Left colon (tissue), 2 donors: Measurements from ENCODE around the gene DMRT2. TPM values are rescaled to one million over a fixed set of nuclear protein-coding genes. Genes with fewer than 3 reads are reported as not detected.

ENCODE experiments used
- ATAC-seq: fragments of 200-7000 bp; cut with Tn5 transposase; one replicate; pipeline ENCODE4 v1.9.1; 2020; ENCODE audit warnings: mild to moderate bottlenecking, moderate library complexity
- DNase-seq, 2 donors: peaks; one replicate each; pipeline ENCODE4 v3.0.0-alpha.2; 2020
- intact Hi-C, 2 donors: fragments of 100-400 bp; cut with DNase I in 1 of 2; cut with micrococcal nuclease in 1 of 2; formaldehyde crosslinking; loops; one replicate each; pipeline versions ENCODE4 v1.11.2 to v1.14.0; 2022; cut with DNase I, micrococcal nuclease
- long read RNA-seq: library from polyadenylated mRNA; unstranded; transcript quantifications from one replicate; pipeline ENCODE4 v2.0.0, GENCODE V29; 2021
- total RNA-seq, 2 donors: library from RNA; stranded (reverse); fragmentation: NEBNext Ultra II Directional; extraction: Animal tissue kit (Norgen Biotek cat#: 25700); gene quantifications; one replicate each; pipeline ENCODE4 v1.2.1, GENCODE V29; 2021
- donor health status: DM: no; HTN: no; CAD: no.
- donor health status: DM: yes; HTN: yes; CAD: no.

DMRT2 gene
- 1 to 10 TPM; 3.6 to 8.1 TPM for total RNA-seq
- long read RNA-seq, partial matches to known transcripts = 8 of 11 reads
- long read RNA-seq, other reads (novel, unspliced or antisense) = 2 of 11 reads

- ATAC-seq (peak; percentile 91), DNase-seq (peak; percentile 93 to 96)
- intact Hi-C loops = no loop called here
These were observed at the start of gene DMRT2 for GRCh38 chr9:1050125-1050895. TSS of gene DMRT2 (plus strand) at chr9:1050357. CDS start at chr9:1051614, 1,257 bp downstream.

DNA sequence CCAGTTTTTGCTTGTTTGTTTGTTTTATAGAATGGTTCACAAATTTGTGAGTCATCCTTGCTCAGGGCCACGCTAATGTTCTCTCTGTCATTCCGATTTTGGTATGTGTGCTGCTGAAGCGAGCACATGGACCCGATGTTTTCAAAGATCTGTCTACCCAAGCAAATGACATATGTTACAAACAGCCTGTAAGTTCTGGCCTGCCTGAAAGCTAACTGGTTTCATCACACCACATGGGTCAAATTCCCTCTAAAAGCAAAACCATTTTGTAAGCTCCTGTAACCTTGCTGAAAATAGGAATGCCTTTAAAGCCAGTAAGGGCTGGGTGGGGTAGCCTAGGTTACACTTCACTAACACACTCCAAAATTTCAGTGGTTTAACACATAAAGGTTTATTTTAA lies 48.3 kb upstream of the DMRT2 start:
- no peak for DNase-seq
- intact Hi-C loops = no loop called here
- no peak for ATAC-seq

- ATAC-seq = no peak
- intact Hi-C loops = no loop called here
- no peak for DNase-seq
These were observed 47.5 kb upstream of the DMRT2 start for GRCh38 chr9:1002678-1003077.

DNA sequence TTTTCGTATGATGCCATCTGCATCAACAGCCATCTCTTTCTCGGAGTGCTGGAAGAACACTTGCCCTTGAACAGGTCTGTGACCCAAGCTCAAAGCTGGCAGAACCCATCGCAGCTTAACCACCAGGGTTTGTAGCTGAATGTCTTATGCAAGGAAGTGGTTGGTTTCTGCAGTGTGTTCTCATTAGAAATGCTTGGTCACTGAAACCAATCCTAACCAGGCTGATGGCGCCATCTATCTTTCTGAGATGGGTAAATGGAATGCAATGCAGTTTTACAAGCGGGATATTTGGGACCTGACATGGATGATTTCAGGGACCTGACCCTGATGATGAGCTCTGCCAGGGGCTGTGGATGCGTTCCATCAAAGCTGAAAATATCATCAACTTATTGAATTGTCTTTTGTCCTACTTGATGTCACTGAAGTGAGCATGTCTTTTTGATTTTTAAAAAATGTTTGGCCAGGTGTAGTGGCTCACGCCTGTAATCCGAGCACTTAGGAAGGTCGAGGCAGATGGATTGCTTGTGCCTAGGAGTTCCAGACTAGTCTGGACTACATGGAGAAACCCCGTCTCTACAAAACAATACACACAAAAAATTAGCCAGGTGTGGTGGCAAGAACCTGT lies 45.0 kb upstream of the DMRT2 start:
- peak in 1 of 2 donors; percentile 15 for DNase-seq
- intact Hi-C loops = loop anchor here in 1 of 2 donors (5.0 kb wide), 1 partner anchor 113 kb away; no protein-coding TSS in a partner anchor
- ATAC-seq = peak; percentile 73

DNA sequence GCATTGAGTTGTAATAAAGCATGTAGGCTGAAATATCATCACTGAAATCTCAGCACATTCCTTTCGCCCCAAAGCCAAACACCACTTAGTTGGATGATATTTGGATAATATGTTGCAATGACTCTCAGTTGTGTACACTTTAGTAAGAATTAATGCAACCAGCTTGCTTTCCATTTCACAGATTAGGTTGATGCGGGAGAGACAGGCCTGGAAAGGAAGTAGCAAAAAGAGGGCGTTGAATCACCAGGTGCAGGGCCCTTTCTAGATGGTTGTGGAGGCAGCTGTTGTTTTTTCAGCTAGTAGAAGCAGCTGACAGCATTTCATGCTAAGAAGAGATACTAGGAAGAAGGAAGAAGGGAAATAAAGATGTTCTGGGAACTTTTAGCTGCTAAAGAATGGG lies 42.8 kb upstream of the DMRT2 start:
- DNase-seq = no peak
- no peak for ATAC-seq
- intact Hi-C loops = loop anchor here in 1 of 2 donors (5.0 kb wide), 1 partner anchor 115 kb away; no protein-coding TSS in a partner anchor

GRCh38 chr9:1008216-1008615 lies 41.9 kb upstream of the DMRT2 start:
- DNase-seq (no peak), ATAC-seq (no peak)
- intact Hi-C loops = loop anchor here in 1 of 2 donors (5.0 kb wide), 1 partner anchor 116 kb away; no protein-coding TSS in a partner anchor

DNA sequence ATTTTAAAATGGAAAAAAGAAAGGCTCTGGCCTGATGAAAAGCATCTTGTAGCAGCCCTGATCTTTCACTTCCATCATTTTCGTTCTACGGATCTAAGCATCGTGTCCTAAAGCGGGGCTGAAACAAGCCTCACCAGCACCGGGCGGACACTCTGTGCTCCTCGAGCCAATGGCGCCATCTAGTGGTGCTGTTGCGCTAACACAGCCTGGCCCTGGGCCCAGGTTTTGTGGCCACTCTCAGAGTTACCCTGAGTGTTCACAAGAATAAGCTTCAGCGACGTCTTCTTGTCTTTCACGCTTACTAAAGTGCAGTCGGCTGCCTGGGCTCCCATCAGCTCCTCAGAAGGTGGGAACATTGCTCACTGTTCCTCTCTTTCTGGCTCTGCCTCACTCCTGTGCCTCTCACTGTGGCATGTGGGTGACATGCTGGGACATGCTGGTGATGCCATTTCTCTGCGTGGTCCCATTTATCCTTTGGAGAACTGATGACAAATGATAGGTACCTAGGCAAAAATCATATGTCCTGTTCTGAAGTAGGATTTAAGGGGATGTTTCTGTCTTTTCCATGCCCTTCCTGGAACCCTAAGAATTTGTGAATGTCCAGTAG lies 41.0 kb upstream of the DMRT2 start:
- ATAC-seq (peak; percentile 97), DNase-seq (peak; percentile 58 to 82)
- intact Hi-C loops = loop anchor here in 1 of 2 donors (5.0 kb wide), 1 partner anchor 117 kb away; no protein-coding TSS in a partner anchor

DNA sequence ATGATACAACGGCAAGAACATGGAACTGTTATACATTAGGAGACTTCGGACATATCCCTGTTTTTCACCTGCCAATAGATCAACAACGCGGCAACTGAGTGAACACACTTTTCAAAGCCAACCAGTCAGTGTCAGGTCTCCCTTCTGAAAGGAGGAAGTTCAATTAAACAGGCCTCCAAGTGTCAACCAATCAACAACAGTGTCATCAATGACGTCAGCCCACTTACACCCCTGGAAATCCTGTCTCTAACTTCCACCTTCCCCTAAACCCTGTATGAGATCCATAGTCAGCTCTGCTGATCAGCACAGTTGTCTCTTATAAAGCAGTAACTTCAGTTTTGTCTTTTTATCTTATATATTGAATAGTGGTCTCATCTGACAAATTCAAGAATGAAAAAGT lies 37.1 kb upstream of the DMRT2 start:
- intact Hi-C loops = loop anchor here in 1 of 2 donors (10.0 kb wide), 1 partner anchor 628 kb away; no protein-coding TSS in a partner anchor
- ATAC-seq = no peak

DNA sequence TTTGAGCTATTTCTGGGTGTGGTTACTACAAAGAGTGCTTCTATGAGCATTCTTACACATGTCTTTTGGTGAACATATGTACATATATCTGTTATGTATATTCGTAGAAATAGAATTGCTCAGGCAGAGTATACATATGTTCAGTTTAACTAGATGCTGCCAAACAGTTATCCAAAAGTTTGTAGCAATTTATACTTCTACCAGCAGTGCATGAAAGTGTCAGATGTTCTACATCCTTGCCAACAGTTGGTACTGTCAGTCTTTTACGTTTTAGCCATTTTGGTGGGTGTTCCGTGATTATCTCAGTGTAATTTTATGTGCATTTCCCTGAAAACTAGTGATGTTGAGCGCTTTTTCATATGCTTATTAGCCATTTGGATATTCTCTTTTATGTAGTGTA lies 35.9 kb upstream of the DMRT2 start:
- DNase-seq (no peak), ATAC-seq (no peak)
- intact Hi-C loops = loop anchor here in 1 of 2 donors (10.0 kb wide), 1 partner anchor 629 kb away; no protein-coding TSS in a partner anchor

More for the DNA sequence above, 37.1 kb upstream of the DMRT2 start:
- DNase-seq = no peak

DNA sequence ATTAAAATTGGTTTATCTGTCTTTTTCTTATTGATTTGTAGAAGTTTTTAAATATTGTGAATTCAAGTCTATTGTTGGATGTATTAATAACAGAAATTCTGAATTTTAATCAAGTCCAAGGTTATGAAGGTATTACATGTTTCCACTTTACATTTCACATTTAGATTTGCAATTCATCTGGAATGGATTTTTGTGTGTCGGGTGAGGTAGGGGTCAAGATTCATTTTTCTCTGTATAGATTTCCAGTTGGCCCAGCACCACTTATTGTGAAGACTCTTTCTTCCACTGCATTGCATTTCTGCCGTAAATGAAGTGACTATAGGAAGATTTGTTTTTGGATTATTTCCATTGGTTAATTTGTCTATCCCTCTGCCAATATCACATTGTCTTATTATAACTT lies 35.5 kb upstream of the DMRT2 start:
- DNase-seq = no peak
- intact Hi-C loops = loop anchor here in 1 of 2 donors (10.0 kb wide), 1 partner anchor 630 kb away; no protein-coding TSS in a partner anchor
- ATAC-seq = no peak

DNA sequence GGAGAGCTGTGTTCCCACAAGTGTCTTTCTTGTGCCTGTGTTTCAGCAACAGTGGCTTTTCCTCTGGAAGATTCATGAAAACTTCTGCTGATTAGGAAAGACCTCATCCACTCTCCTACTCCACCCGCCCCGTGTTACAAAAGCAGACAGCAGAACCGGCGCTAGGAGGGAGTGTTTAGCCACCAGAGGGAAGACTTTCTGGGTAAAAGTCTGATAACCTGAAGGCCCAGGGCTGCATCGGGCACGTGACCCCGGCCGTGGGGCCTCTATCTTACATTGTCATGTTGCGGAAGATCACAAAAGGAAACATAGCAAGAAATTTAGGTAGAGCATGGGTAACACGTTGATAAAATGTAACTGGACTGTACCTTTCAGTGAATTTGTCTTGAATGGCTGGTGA lies 32.0 kb upstream of the DMRT2 start:
- intact Hi-C loops = loop anchor here in 1 of 2 donors (10.0 kb wide), 1 partner anchor 633 kb away; no protein-coding TSS in a partner anchor
- DNase-seq (peak; percentile 41 to 57), ATAC-seq (peak; percentile 89)

DNA sequence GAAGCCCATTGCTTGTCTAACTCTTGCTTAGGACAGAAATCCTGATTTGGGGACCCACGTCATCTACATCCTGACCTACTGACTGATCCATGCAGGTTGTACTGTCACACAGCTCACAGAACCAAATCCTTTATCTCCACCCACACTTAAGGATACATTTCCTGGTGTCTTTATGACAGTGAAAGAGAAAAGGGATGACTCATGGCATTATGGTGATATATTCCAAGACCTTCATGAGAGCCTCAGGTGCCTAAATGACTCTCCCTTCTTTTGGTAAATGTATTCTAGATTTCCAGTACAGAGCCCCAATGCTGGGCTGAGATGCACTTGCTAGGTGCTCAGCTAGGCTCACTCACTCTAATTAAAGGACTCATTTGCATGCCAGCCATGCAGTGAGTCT lies 26.0 kb upstream of the DMRT2 start:
- DNase-seq = no peak
- ATAC-seq = peak; percentile 59
- intact Hi-C loops = no loop called here

- ATAC-seq = no peak
- intact Hi-C loops = no loop called here
- DNase-seq = no peak
These were observed 25.0 kb upstream of the DMRT2 start for GRCh38 chr9:1025131-1025530.

DNA sequence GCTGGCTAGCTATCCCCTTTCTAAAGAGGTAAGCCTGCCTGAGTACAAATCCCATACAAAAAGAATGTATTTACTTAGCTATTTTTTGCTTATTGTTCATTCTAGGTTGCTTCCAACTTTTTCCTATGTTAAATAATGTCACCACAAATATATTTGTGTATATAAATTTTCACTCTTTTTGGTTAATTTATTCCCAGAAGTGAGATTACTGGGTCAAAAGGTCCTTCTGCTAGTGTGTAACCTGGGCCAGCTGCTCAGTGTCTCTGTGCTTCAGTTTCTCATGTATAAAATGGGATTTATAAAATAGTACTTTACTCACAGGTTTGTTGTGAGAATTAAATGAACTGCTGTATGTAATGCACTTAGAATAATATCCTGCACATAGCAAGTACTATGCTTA lies 23.9 kb upstream of the DMRT2 start:
- intact Hi-C loops = no loop called here
- ATAC-seq (no peak), DNase-seq (no peak)

GRCh38 chr9:1028501-1029190 lies 21.5 kb upstream of the DMRT2 start:
- DNase-seq (no peak), ATAC-seq (no peak)
- intact Hi-C loops = no loop called here

- intact Hi-C loops = no loop called here
- DNase-seq = no peak
- no peak for ATAC-seq
These were observed 18.1 kb upstream of the DMRT2 start for GRCh38 chr9:1031951-1032601.

- no peak for DNase-seq
- no peak for ATAC-seq
- intact Hi-C loops = no loop called here
These were observed 15.9 kb upstream of the DMRT2 start for GRCh38 chr9:1034271-1034670.

DNA sequence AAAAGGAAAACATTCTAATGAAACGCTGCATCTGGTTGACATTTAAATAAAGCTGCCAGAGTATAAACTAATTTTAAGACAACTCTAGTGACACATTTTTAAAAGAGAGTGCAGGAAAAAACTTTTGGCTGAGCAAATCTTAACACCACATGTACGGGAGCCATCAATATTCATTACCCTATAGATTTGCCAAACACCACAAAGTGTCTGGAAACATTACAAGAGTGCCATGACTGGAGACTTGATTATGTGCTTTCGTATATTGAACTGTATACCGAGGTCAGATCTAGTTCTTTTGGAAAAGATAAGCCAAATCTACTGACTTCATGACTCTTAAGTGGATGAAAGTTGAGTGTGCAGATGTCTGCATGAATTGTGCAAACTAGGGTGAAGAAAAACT lies 10.6 kb upstream of the DMRT2 start:
- no peak for ATAC-seq
- no peak for DNase-seq
- intact Hi-C loops = no loop called here
